Stimulated activated naive B cell treated with anti-CD40 and anti-IgM and Interleukin-4, amounts not matched to agents 10 μg/mL and 1 μg/mL and 100 μg/mL, for 72 hours (primary cell): ENCODE measurements around the gene LMF1.

Source experiments
- ATAC-seq, 2 donors: fragments of 150-1000 bp; cut with Tn5 transposase; replicated peaks; 2 replicates each; pipeline ENCODE4 v1.10.0; 2021; ENCODE audit warnings: moderate library complexity in 1 of 2
- DNase-seq: peaks from one replicate; pipeline ENCODE4 v3.0.0; 2021
- H3K27ac Mint-ChIP-seq: one replicate; pipeline ENCODE4 v1.8.0; 2022; ENCODE audit warnings: mild to moderate bottlenecking, mixed read lengths
- H3K27me3 Mint-ChIP-seq, 2 donors: one replicate each; pipeline ENCODE4 v1.8.0; 2022; ENCODE audit warnings: mixed read lengths in 2 of 2
- H3K36me3 Mint-ChIP-seq, 2 donors: one replicate each; pipeline ENCODE4 v1.8.0; 2022; ENCODE audit warnings: mixed read lengths in 2 of 2, mild to moderate bottlenecking in 1 of 2
- H3K4me1 Mint-ChIP-seq, 2 donors: one replicate each; pipeline ENCODE4 v1.8.0; 2022; ENCODE audit warnings: mixed read lengths in 2 of 2, mild to moderate bottlenecking in 1 of 2
- H3K4me3 Mint-ChIP-seq, 2 donors: one replicate each; pipeline ENCODE4 v1.8.0; 2022; ENCODE audit warnings: mild to moderate bottlenecking in 2 of 2, mixed read lengths in 2 of 2, moderate library complexity in 1 of 2
- H3K9me3 Mint-ChIP-seq, 2 donors: one replicate each; pipeline ENCODE4 v1.8.0; 2022; ENCODE audit warnings: mixed read lengths in 2 of 2, mild to moderate bottlenecking in 1 of 2

Gene LMF1

DNA sequence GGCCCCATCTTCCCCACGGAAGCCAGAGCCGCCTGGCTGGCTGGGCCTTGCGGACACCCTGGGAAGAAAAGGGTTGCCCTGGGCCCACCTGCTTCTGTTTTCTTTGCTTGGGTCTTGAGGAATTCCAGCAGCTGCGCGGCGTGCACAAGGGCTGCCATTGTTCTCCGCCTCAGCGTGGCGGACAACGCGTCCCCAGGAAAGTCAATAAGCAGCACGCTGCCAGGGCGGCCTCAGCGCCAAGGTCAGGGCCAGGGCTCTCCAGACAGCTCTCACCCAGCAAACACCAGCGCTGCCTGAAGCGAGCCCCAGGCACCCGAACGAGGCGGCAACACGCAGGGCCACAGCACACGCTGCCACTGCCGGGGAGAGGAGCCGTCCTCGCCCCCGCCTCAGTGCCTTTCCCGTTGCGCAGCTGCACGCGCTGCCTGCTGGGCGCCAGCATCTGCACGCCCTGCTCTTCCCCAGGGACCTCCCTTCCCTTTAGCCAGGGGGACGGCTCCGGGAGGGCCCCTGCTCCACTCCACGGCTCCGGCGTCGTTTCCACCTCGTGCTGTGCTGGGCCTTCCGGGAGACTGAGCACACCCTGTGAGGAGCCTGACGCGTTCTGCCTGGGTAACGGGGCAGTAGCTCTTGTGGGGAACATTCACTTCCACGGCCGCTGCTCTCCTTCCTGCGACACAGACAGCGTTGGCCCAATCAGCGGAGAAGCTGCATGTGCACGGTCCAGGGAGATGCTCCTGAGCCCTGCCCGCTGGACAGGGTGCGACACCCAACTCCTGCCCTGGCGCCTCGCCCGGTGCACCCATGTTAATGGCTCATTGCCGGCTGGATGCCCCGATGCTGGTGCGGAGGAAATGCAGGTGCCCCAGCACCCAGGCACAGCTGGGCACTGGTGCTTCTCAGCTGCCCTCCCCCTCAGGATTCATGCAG, 57.8 kb downstream of the LMF1 start:
- no peak for DNase-seq
- Mint-ChIP-seq H3K9me3 (no peaks in the 10 kb centered on the region), H3K27me3 (no peaks in the 10 kb centered on the region), H3K4me1 (peaks cover 0 to 1% of the 10 kb centered on the region in 2 donors), H3K4me3 (no peak overlapping the region), H3K27ac (no peak overlapping the region), H3K36me3 (peaks cover 28 to 32% of the 10 kb centered on the region in 2 donors)
- no peak for ATAC-seq

- DNase-seq, result no peak
- no peak for ATAC-seq
- no peaks in the 10 kb centered on the region for H3K27me3 Mint-ChIP-seq
- H3K27ac Mint-ChIP-seq, result no peak overlapping the region
- H3K36me3 Mint-ChIP-seq, result peaks cover 32 to 38% of the 10 kb centered on the region in 2 donors
- H3K4me1 Mint-ChIP-seq, result peaks cover 0 to 1% of the 10 kb centered on the region in 2 donors
- H3K4me3 Mint-ChIP-seq, result no peak overlapping the region
- H3K9me3 Mint-ChIP-seq, result no peaks in the 10 kb centered on the region
These were observed 58.5 kb downstream of the LMF1 start for GRCh38 chr16:912322-912683.

- ATAC-seq (no peak), DNase-seq (no peak)
- no peaks in the 10 kb centered on the region for H3K9me3 Mint-ChIP-seq
- H3K27ac Mint-ChIP-seq, result no peak overlapping the region
- H3K4me1 Mint-ChIP-seq, result peaks cover 0 to 1% of the 10 kb centered on the region in 2 donors
- no peak overlapping the region for H3K4me3 Mint-ChIP-seq
- H3K27me3 Mint-ChIP-seq, result no peaks in the 10 kb centered on the region
- H3K36me3 Mint-ChIP-seq, result peaks cover 33 to 42% of the 10 kb centered on the region in 2 donors
These were observed 59.0 kb downstream of the LMF1 start for GRCh38 chr16:911604-912321.

DNA sequence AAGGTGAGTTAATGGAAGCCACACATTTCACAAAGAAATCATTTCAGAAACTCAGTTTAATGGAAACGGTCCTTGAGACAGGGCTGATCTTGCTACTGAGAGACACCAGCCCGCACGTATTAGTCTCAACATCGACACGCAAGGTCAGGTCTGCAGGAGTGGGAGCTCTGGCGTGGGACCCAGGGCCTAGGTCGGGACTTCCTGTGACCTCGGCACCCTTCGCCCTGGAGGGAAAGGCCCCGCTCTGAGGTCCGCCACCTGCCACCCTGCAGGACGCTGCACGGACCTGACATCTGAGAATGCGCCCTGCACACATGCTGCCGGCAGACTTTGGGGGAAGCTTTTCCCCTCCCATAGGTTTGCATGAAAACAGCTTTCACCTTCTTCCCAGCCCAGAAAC, 59.7 kb downstream of the LMF1 start:
- Mint-ChIP-seq H3K27me3 (no peaks in the 10 kb centered on the region), H3K4me3 (no peak overlapping the region), H3K9me3 (no peaks in the 10 kb centered on the region), H3K36me3 (peaks cover 39 to 49% of the 10 kb centered on the region in 2 donors), H3K27ac (no peak overlapping the region), H3K4me1 (peaks cover 0 to 1% of the 10 kb centered on the region in 2 donors)
- DNase-seq, result no peak
- no peak for ATAC-seq

DNA sequence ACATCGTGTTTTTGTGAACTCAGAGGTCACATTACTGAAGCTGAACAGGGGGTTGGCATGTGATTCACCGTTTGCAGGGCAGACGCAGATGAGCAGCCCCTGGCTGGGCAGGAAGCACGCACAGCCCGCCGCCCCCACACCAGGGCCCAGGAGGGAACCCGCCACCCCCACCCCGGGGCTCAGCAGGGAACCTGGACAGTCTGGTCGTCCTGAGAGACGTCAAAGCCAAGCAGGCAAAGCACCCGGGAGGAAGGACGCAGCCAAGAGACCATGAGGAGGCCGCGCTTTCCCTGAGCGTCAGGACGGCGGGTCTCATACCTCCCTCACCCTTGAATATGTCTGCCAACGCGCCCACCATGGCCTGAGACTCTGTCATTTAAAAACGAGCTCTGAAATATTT, 60.6 kb downstream of the LMF1 start:
- no peak overlapping the region for H3K4me3 Mint-ChIP-seq
- H3K4me1 Mint-ChIP-seq, result no peaks in the 10 kb centered on the region
- no peak for ATAC-seq
- no peaks in the 10 kb centered on the region for H3K27me3 Mint-ChIP-seq
- no peak overlapping the region for H3K27ac Mint-ChIP-seq
- no peaks in the 10 kb centered on the region for H3K9me3 Mint-ChIP-seq
- peaks cover 40 to 48% of the 10 kb centered on the region in 2 donors for H3K36me3 Mint-ChIP-seq
- no peak for DNase-seq

DNA sequence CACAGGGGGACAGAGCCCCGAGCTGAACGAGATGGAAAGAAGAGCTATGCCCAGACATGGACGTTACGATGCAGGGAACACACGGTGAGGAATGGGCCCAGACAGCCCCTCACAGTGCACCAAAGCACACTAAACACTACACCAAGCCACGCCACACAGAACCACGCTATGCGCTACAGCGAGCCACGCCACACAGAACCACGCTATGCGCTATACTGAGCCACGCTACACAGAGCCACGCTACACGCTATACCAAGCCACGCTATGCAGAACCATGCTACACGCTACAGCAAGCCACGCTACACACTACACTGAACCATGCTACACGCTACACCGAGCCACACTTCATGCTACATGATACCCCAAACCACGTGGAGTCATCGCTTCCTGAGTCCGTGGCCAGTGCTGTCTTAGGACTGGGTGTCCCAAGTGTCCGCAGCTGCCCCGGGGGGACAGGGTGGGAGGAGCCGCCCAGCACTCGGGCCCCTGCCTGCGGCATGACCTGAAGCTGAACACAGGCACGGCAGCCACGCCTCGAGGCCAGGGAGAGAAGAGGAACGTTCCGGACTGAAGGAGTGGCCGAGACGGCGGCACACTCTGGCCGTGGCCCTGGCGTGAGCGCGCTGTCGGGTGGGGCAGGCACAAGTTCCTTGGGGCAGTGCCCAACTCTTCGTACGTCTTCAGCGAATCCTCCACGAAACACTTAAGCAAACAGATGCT, 61.3 kb downstream of the LMF1 start:
- Mint-ChIP-seq H3K9me3 (no peaks in the 10 kb centered on the region), H3K36me3 (peaks cover 40 to 48% of the 10 kb centered on the region in 2 donors), H3K4me3 (no peak overlapping the region), H3K27me3 (no peaks in the 10 kb centered on the region), H3K27ac (no peak overlapping the region), H3K4me1 (no peaks in the 10 kb centered on the region)
- ATAC-seq (no peak), DNase-seq (no peak)

GRCh38 chr16:908526-909155, 62.1 kb downstream of the LMF1 start:
- no peaks in the 10 kb centered on the region for H3K4me1 Mint-ChIP-seq
- no peaks in the 10 kb centered on the region for H3K9me3 Mint-ChIP-seq
- ATAC-seq (no peak), DNase-seq (no peak)
- H3K27me3 Mint-ChIP-seq, result no peaks in the 10 kb centered on the region
- no peak overlapping the region for H3K4me3 Mint-ChIP-seq
- peaks cover 40 to 46% of the 10 kb centered on the region in 2 donors for H3K36me3 Mint-ChIP-seq
- H3K27ac Mint-ChIP-seq, result no peak overlapping the region

DNA sequence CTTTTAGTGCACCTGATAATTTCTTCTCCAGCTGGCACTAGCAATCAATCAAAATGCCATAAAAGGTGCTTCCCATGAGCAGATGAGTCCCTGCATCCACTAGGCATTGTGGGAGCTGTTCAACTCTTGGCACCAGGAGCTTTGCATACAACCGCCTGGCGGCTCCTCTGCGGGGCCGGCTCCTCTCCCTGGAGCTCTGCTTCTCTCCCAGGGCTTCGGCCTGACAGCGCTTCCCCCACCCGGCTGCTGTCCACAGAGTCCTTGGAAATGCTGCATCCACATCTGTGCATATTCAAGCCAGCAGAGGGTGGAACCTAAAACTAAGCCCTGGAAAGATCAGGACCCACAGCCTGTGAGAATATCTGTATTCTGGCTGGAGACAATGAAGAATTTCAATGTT, 62.9 kb downstream of the LMF1 start:
- Mint-ChIP-seq H3K27ac (no peak overlapping the region), H3K4me1 (no peaks in the 10 kb centered on the region), H3K4me3 (no peak overlapping the region), H3K27me3 (no peaks in the 10 kb centered on the region), H3K9me3 (no peaks in the 10 kb centered on the region), H3K36me3 (peaks cover 40 to 45% of the 10 kb centered on the region in 2 donors)
- ATAC-seq (no peak), DNase-seq (no peak)

GRCh38 chr16:907361-907760, 63.4 kb downstream of the LMF1 start:
- no peaks in the 10 kb centered on the region for H3K27me3 Mint-ChIP-seq
- peak; percentile 46 to 60 for ATAC-seq

DNA sequence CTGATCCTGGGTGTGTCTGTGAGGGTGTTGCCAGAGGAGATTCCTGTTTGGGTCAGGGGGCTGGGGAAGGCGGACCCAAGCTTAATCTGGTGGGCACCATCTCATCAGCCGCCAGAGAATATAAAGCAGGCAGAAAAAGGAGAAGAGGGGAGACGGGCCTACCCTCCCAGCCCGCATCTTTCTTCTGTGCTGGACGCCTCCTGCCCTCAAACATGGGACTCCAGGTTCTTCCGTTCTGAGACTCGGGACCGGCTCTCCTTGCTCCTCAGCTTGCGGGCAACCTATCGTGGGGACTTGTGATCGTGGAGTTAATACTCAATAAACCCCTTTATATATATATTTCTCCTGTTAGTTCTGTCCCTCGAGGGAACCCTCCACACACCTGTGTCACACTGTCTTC, 64.5 kb downstream of the LMF1 start:
- no peak overlapping the region for H3K4me3 Mint-ChIP-seq
- no peaks in the 10 kb centered on the region for H3K27me3 Mint-ChIP-seq
- H3K4me1 Mint-ChIP-seq, result no peaks in the 10 kb centered on the region
- DNase-seq, result no peak
- H3K27ac Mint-ChIP-seq, result no peak overlapping the region
- H3K36me3 Mint-ChIP-seq, result peaks cover 37 to 41% of the 10 kb centered on the region in 2 donors
- H3K9me3 Mint-ChIP-seq, result no peaks in the 10 kb centered on the region
- no peak for ATAC-seq

More at GRCh38 chr16:907361-907760, 63.4 kb downstream of the LMF1 start:
- Mint-ChIP-seq H3K27ac (no peak overlapping the region), H3K4me1 (no peaks in the 10 kb centered on the region), H3K4me3 (no peak overlapping the region), H3K9me3 (no peaks in the 10 kb centered on the region), H3K36me3 (peaks cover 40 to 45% of the 10 kb centered on the region in 2 donors)
- DNase-seq, result no peak

DNA sequence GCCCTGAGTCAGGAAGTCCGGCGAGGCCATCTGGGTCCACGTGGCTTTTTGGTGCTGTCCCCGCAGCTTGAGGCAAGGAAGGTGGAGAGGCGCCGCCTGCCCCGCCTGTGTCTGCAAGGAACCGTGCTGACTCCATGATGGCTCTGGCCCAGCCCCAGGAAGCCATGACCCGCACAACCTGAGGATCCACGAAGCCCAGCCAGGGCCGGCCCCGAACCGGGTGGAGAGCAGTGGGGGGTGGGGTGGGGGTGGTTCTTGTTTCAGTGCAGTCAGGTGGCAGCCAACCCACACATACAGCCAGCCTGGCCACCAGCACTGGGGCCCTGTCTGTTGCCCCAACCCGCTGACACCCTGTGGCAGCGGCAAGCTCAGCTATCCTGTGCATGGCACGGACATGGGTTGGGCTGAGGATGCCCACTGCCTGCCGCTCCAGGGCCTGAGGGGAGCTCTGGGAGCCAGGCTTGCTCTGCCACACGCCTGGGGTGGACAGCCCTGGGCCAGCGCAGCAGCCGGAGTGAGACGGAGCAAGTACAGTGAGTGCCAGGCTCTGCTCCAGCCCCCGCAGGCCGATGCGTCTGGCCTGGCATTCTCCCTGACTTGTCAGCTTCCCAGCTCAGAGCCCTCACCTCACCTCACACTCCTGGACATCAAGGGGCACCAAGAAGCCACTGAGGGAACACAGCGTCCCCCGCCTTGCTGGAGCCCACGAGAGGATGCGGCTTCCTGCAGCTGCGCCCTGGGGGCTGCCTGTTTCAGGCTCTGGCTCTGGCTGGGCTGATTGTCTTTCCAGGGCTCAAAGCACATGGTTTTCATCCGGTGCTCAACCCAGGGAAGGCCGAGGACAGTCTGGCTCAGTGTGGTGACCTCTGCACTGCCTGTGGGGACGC, 68.8 kb downstream of the LMF1 start:
- H3K4me1 Mint-ChIP-seq, result no peaks in the 10 kb centered on the region
- DNase-seq (no peak), ATAC-seq (no peak)
- no peaks in the 10 kb centered on the region for H3K9me3 Mint-ChIP-seq
- no peak overlapping the region for H3K27ac Mint-ChIP-seq
- H3K36me3 Mint-ChIP-seq, result peaks cover 13 to 15% of the 10 kb centered on the region in 2 donors
- H3K4me3 Mint-ChIP-seq, result no peak overlapping the region
- H3K27me3 Mint-ChIP-seq, result no peaks in the 10 kb centered on the region

GRCh38 chr16:901149-901548, 69.6 kb downstream of the LMF1 start:
- Mint-ChIP-seq H3K4me3 (no peak overlapping the region), H3K27me3 (no peaks in the 10 kb centered on the region), H3K9me3 (no peaks in the 10 kb centered on the region), H3K36me3 (peaks cover 7 to 8% of the 10 kb centered on the region in 2 donors), H3K27ac (no peak overlapping the region), H3K4me1 (no peaks in the 10 kb centered on the region)
- no peak for ATAC-seq
- DNase-seq, result no peak

- no peak for DNase-seq
- peaks cover 4 to 5% of the 10 kb centered on the region in 2 donors for H3K36me3 Mint-ChIP-seq
- no peaks in the 10 kb centered on the region for H3K27me3 Mint-ChIP-seq
- ATAC-seq, result no peak
- H3K9me3 Mint-ChIP-seq, result no peaks in the 10 kb centered on the region
- H3K4me1 Mint-ChIP-seq, result no peaks in the 10 kb centered on the region
- no peak overlapping the region for H3K4me3 Mint-ChIP-seq
- no peak overlapping the region for H3K27ac Mint-ChIP-seq
These were observed 70.6 kb downstream of the LMF1 start for GRCh38 chr16:900211-900610.
